Bronchial epithelial cell (primary cell): ENCODE results near the gene AUTS2. TPM values are rescaled to one million over a fixed set of nuclear protein-coding genes. Genes with fewer than 3 reads are reported as not detected.

Experiments used
- DNase-seq: peaks from one replicate; pipeline ENCODE4 v3.0.0-alpha.2; 2010; ENCODE audit warnings: low read depth
- FAIRE-seq: peaks from 2 replicates; lab custom pipeline; 2011; peaks lifted over from hg19 to GRCh38; lab: Jason Lieb, UNC
- H3K27me3 ChIP-seq: 2 replicates; pipeline ENCODE4 v1.5.1; 2011; ENCODE audit warnings: low read length; ENCODE audit not compliant: control insufficient read depth, insufficient read depth
- H3K36me3 ChIP-seq: 2 replicates; pipeline ENCODE4 v1.5.1; 2011; ENCODE audit warnings: low read length; ENCODE audit not compliant: control insufficient read depth, insufficient read depth
- H3K4me3 ChIP-seq: 2 replicates; pipeline ENCODE4 v1.5.1; 2011; ENCODE audit warnings: mild to moderate bottlenecking, low read depth, low read length, control low read depth
- total RNA-seq: library from RNA; depleted of rRNA; stranded (reverse); fragments of >200 nt; gene quantifications from 2 replicates; pipeline ENCODE4 v1.2.1, GENCODE V29; 2014
- TF ChIP-seq, protein P1 (sequence below): IDR thresholded peaks from 2 replicates; pipeline ENCODE4 v1.5.1; 2011; ENCODE audit warnings: mild to moderate bottlenecking, moderate library complexity, low read length, control low read depth, inconsistent platforms; ENCODE audit not compliant: insufficient read depth, severe bottlenecking

Gene AUTS2
- total RNA-seq, 1 donor from 2014 or later, result 9.5 TPM

- Histone ChIP-seq H3K4me3 (no peak overlapping the region), H3K27me3 (no peaks in the 10 kb centered on the region), H3K36me3 (no peaks in the 10 kb centered on the region)
- FAIRE-seq (no peak), DNase-seq (no peak)
- TF ChIP-seq, protein P1, sequence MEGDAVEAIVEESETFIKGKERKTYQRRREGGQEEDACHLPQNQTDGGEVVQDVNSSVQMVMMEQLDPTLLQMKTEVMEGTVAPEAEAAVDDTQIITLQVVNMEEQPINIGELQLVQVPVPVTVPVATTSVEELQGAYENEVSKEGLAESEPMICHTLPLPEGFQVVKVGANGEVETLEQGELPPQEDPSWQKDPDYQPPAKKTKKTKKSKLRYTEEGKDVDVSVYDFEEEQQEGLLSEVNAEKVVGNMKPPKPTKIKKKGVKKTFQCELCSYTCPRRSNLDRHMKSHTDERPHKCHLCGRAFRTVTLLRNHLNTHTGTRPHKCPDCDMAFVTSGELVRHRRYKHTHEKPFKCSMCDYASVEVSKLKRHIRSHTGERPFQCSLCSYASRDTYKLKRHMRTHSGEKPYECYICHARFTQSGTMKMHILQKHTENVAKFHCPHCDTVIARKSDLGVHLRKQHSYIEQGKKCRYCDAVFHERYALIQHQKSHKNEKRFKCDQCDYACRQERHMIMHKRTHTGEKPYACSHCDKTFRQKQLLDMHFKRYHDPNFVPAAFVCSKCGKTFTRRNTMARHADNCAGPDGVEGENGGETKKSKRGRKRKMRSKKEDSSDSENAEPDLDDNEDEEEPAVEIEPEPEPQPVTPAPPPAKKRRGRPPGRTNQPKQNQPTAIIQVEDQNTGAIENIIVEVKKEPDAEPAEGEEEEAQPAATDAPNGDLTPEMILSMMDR, result no peak
Measured at GRCh38 chr7:69843653-69844052, 245.4 kb downstream of the AUTS2 start.

DNA sequence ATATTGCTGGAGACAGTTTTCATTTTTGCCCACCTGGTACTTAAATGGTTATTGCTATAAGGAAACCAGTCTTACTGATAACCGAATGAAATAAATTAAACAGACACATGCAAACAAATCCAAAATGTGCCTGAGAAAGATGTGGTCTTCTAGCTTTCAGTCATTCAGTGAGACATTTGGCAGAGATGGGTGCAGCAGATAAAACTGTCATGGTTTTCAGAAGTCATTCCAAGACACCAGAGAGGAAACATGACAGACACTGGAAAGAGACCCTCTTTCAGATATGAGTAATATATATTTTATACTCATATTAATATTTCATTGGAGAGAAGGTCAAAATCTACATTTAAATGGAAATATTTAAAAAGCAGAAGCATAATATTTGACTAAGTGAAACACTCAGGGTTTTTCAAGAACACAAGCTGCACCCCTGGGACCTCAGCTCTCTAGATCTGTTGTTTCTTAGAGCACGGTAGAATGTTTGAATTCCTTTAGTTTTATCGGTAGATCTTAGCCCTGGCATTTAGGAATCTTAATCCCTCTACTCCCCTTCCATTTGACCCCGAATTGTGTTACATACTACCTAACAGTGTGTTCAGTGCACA lies 246.1 kb downstream of the AUTS2 start:
- DNase-seq (no peak), FAIRE-seq (no peak)
- H3K4me3 ChIP-seq, result no peak overlapping the region
- H3K27me3 ChIP-seq, result no peaks in the 10 kb centered on the region
- TF ChIP-seq, protein P1, result no peak
- H3K36me3 ChIP-seq, result no peaks in the 10 kb centered on the region

- Histone ChIP-seq H3K36me3 (no peaks in the 10 kb centered on the region), H3K27me3 (no peaks in the 10 kb centered on the region), H3K4me3 (no peak overlapping the region)
- DNase-seq (no peak), FAIRE-seq (no peak)
- TF ChIP-seq, protein P1, result no peak
Measured at GRCh38 chr7:69845721-69846495, 247.6 kb downstream of the AUTS2 start.

- TF ChIP-seq, protein P1, result no peak
- FAIRE-seq, result no peak
- DNase-seq, result no peak
- no peak overlapping the region for H3K4me3 ChIP-seq
- no peaks in the 10 kb centered on the region for H3K36me3 ChIP-seq
- no peaks in the 10 kb centered on the region for H3K27me3 ChIP-seq
Measured at GRCh38 chr7:69847921-69848612, 249.8 kb downstream of the AUTS2 start.

DNA sequence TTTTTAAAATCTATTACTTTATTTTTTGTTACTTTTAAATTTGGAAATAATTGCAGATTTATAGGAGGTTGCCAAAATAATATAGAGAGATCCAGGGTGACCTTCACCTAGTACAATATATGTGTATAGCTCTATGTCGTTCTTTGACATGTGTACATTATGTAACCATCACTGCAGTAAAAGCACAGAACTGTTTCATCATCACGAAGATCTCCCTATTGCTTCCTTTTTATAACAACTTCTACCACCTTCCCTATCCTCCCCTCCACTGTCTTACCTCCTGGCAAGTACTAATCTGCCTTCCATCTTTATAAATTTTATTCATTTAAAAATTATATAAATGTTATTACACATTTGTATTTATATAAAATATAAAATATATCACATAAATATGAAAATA lies 251.0 kb downstream of the AUTS2 start:
- Histone ChIP-seq H3K4me3 (no peak overlapping the region), H3K36me3 (no peaks in the 10 kb centered on the region), H3K27me3 (no peaks in the 10 kb centered on the region)
- no peak for FAIRE-seq
- DNase-seq, result no peak
- TF ChIP-seq, protein P1, result no peak
